ENCODE data around the gene SLC17A9.

The SLC17A9 gene, protein sequence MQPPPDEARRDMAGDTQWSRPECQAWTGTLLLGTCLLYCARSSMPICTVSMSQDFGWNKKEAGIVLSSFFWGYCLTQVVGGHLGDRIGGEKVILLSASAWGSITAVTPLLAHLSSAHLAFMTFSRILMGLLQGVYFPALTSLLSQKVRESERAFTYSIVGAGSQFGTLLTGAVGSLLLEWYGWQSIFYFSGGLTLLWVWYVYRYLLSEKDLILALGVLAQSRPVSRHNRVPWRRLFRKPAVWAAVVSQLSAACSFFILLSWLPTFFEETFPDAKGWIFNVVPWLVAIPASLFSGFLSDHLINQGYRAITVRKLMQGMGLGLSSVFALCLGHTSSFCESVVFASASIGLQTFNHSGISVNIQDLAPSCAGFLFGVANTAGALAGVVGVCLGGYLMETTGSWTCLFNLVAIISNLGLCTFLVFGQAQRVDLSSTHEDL

DNA sequence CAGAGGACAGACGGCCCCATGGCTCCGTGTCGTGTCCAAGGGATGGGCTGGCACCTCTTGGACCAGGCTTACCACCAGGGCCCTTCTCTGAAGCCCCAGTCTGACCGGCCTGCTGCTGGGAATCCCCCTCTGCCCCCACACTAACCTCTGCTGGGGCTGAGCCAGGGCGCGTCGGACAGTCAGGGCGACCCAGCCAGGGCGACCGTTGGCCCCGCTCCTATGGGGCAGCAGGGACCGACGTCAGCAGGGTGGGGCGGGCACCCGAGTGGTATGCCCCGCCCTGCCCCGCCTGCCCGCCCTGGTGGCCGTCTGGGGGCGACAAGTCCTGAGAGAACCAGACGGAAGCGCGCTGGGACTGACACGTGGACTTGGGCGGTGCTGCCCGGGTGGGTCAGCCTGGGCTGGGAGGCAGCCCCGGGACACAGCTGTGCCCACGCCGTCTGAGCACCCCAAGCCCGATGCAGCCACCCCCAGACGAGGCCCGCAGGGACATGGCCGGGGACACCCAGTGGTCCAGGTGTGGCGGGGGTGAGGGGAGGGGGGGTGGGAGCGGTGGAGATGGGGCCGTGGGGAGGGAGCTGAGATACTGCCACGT lies at the start of gene SLC17A9:
TSS of gene SLC17A9 (plus strand) at position 337 of the 595 bp plus-strand sequence. CDS start at position 459, 122 bp downstream.
- DNase-seq = peak; percentile 67

DNA sequence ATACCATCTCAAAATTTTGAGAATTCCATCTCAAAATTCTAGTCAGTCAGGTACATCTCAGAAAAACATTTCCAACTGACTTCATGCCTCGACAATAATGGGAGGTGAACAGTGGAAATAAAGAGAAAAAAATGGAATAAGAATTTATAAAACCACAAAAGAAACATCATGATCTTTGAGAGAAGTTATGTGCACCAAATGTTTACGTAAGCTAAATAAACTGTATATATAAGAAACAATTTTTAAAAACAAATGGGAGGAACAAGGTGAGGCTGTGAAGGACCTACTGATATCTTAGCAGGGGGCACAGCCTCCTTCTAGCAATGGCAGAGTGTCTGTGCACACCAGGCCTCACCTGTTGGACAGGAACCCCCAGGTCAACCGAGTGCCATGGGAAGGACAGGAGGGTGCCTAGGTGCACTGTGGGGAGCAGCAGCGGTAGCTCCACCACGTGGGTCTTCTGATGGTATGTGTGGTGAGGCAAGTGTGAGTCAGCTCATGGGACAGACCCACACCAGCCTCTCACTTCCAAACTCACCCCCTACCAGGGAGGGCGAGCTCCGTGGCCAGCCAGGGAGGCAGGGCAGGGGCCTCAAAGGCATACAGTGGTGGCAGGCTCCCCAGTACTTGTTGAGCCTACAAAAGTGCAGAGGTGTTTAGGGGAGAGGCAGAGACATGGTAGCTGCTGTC lies 49.4 kb upstream of the SLC17A9 start:
- DNase-seq = no peak

DNA sequence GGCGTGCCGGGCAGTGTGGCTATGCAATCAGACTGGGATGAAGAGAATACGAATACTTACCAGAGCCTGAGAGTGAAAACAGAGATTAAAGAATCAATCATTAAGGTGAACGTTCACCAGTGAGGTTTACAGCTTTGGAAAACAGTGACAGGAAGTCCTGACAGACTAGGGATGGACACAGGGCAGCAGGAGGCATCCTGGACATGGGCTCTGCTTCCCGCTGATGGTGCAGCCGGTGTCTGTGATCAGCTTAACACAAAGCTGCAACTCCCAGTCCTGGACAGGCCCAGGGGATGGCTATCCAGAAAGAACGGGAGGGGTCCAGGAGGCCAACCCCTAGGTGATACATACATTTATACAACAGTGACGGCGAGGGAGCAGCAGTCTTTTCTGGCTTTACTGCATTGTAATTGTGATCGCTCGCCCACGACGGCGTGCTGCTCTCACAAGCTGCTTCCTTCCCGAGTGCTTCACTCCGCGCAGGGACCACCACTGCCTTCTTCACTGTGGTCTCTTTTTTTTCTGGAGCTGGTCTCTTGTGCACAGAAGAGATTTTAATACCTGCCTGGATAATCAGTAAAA lies 46.9 kb upstream of the SLC17A9 start:
- no peak for DNase-seq

DNA sequence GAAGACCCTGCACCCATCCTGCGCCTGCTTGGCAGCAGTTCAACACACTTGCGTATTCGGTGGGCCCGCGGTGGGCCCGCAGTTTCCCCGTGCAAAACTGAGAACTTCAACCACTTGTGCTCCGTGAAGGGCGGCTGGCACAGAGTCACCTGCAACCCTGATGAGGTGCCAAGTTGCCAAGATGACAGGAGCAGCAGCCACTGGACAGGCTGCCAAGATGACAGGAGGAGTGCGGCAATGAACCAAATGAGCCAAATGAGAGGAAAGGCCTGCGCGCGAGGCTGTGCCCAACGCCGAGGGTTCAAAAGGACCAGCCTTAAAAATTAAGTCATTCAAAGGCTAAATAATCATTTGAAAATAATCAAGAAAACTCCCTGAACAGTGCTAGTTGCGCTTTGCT lies 46.3 kb upstream of the SLC17A9 start:
- DNase-seq = no peak

DNA sequence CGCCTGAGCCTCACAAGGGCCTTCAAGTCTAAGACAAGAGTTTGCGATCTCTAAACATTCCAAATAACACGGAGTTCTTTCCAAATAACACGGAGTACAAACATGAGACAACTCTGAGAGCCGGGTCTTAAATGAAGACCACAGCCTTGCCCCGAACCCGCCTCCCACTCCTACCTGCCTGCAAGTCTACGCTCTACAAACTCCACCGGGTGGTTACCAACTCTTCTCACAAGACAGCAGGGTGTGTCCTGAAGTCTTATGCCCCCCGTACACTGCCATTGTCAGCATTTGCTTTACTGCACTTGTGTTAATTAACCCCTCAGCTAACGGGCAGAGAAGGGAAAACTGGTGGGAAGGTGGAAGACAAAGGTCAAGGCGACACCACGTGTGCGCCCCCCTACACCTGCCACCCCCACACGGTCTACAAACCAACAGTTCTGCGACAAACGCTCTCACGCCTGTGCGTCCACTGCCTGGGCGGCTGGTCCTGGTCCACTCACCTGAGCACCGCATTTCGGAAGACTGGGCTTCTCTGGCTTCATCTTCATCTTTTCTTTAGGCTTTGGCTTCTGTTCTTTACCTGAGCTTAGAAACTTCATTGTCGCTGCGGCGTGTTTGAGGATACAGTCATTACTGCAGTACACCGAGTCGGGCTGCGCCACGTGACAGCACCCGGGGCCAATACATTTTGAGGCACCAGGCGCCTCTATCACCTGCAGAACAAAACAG lies 45.7 kb upstream of the SLC17A9 start:
- DNase-seq = no peak

DNA sequence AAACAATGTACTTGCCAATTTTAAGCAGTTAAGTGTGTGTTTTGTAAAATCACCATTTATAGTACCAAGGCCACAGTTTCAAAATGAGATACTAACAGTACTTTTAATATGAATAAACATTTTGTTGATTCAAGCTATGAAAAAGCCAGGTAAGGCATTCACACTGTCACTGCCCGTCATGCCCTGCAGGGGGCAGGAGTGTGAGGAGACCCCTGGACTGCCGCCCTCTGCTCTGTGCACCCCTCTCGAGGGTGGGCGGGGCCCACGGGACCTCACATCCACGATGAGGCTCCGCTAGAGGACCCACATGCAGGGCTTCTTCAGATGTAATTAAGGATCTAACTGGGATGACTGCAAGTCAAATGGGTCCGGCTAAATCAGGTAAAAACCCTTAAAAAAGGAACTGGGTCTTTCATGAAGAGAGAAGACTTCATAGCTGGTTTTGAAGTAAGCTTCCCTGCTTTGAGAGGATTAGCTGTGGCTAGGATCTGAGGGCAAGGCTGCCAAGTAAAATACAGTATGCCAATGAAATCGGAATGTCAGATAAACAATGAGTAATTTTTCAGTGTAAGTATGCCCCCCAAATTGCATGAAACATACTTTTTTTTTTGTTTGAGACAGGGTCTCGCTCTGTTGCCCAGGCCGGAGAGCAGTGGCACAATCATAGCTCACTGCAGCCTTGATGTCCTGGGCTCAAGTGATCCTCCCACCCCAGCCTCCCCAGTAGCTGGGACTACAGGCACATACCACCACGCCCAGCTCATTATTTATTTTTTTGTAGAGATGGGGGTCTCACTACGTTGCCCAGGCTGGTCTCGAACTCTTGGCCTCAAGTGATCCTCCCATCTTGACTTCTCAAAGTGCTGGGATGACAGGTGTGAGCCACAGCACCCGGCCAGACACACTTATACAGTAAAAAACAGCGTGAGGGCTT lies 44.9 kb upstream of the SLC17A9 start:
- DNase-seq = no peak

DNA sequence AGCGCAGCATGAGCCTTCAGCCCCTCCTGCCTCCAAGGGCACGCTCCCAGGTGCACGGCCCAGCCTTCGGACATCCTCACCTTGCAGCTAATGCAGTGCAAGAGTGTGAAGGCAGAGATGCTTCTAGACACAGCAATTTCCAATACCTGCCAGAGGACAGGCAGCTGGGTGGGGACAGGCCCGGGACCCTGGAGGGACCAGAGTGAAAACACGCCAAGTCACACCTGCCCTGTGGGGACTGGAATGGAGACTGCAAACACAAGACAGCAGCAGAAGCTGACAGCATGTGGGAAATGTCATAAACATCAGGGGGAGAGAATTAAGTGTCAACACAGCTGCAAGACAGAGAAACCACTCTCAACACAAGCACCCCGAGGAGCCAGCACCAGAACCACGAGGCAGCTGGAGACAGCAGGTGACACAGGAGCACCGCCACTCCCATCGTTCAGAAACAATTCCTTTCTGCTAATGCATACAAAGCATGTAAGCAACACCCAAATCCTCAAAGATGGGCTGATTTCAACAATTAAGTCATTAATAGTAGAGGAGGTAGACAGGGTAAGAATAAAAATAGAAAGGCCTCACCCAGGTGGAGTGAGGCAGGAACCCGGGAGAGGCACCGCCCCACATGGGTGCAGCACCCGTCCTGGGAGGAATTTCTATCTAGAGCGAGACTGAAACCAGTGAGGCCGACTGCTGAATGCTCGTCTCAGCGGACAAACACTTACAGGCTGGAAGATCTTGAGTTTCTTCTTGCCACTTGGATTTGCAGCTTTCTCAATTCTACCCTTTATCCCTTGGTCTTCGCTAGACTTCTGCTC lies 43.3 kb upstream of the SLC17A9 start:
- no peak for DNase-seq

DNA sequence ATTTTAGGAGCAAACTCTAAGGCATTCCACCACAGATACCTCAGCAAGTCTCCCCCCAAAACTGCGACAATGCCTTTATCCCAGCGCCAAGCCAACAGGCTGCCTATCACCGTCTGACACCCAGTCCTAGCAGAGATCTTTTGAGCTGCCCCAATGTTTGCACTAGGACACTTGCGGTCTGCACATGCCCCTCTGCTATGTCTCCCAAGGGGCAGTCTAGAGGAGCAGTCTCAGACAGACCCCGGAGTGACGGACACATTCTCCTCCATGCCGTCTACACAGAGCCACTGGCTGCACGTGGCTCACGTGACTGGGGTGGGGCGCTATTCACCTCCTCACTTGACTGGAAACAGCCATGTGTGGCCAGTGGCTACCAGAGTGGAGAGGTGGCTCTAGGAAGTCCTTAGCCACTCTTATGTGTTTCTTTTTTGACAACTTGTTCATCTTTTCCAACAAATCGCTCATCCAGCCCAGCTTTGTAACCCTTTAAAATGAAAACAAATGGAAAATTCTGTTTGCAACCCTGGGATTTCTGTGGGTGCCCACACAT lies 42.2 kb upstream of the SLC17A9 start:
- DNase-seq = no peak

DNA sequence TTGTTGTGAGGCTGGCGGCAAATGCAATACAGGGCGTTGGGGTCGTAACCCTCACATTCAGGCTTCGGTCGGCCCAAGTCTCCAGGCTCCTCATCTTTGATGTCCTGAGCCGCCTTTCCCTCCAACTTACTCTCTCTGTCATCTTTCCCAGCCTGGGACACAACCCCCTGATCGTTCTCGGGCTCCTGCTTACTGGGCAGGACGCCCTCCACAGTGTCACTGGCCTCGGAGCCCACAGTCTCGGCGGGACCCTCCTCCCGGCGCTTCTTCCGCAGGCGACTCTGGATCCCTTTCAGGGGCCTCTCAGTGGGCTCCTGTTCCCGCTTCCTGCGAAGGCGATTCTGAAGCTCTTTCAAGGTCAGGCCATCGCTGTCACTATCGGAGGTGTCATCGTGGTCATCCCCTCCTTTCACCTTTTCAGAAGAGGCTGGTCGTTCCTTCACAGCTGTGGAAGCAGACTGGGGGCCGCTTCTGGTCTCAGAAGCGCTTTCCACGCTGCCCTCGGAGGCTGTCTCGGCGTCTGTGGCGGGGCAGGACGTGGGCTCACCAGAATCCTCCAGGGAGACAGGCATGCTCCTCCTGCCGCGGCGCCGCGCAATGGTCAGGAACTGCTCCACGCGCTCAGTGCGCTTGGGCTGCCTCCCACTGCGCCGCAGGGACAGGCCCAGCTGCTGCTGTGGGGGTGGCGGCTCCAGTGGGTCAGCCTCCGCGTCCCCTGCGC lies 41.6 kb upstream of the SLC17A9 start:
- no peak for DNase-seq

DNA sequence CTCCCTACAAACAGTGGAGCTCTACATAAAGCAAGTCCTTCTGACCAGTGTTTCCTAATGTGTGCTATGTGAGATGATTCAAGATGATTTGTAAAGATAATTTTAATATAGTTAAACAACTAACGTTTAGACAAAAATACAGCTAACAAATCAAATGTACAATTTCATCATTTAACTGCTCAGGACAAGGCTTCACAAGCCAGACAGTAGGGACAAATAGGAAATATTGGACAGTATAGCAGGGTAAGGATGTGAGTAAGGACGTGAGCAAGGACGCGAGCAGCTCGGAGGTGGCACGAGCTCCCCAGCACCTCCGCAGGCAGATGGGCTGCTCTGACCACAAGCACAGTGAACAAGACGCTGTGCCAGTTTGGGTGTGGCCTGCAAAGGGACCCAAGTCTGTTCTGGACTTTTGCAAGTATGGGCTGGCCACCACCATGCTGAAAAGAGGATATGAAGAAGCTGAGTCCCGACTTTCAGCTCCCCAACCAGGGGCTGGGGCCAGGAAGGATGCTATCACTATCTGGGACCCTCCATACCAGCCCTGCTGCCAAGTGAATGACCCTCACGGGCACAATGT lies 40.7 kb upstream of the SLC17A9 start:
- DNase-seq = no peak

DNA sequence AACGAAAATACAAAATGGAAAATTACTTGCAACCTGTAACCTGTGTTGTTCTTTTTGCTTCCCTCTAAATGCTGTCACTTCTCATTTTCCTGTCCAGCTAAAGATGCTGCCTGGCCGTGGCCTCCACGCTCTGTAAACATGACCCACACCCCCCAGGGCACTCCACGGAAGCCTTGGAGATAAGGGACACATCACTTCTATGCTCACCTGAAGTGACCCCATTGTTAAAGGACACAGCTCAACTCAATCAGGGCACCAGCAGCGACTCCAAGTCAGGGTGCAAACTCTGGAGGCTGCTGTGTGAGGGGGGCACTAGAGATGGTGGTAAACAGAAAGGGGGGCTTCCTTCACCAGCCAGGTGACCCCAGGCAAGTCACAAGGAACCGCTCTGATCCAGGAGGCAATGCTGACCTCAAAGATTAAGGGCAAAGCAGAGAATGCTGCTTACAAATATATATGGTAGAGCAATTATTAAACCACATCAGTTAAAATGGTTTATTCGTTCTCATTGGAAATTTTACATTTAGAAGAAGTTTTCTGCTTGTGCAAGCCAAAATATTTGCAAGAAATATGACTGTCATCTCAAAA lies 39.4 kb upstream of the SLC17A9 start:
- no peak for DNase-seq

DNA sequence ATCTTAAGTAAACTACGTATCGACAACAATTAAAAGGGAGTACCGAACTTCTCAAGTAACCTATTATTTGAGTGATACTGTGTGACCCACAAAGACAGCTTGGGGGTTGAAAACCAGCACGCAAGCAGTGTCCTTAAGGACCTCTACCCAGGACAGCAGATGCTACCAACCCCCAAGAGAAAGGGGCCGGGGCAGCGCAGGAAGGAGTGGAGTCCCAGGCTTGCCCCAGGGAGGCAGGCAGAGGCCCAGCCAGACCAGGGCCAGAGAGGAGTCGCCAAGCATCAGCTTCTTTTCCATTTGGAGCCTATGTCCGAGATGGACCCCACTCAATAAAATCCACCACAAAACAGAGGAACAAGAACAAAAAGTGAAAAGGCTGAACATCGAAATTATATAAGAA lies 38.1 kb upstream of the SLC17A9 start:
- DNase-seq = no peak

DNA sequence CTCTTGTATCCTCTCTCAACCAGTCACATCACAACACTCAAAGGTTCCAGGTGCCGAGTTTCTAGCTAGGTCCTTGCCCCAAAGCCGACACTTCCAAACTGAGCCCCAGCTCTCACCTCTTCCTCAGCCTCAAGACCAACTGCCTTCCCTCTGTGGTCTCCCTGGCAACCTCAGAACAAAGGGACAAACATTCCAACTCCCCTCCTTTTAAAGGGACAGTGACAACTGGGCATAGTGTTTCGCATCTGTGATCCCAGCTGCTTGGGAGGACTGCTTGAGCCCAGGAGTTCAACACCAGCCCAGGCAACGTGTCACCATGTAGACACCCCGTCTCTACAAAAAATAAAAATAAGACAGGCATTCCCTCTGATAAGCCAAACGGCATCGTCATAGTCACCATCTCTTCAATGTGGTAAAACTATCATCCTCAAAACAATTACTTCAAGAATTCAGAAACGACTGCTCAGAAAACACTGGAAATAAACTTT lies 37.5 kb upstream of the SLC17A9 start:
- DNase-seq = peak; percentile 58

DNA sequence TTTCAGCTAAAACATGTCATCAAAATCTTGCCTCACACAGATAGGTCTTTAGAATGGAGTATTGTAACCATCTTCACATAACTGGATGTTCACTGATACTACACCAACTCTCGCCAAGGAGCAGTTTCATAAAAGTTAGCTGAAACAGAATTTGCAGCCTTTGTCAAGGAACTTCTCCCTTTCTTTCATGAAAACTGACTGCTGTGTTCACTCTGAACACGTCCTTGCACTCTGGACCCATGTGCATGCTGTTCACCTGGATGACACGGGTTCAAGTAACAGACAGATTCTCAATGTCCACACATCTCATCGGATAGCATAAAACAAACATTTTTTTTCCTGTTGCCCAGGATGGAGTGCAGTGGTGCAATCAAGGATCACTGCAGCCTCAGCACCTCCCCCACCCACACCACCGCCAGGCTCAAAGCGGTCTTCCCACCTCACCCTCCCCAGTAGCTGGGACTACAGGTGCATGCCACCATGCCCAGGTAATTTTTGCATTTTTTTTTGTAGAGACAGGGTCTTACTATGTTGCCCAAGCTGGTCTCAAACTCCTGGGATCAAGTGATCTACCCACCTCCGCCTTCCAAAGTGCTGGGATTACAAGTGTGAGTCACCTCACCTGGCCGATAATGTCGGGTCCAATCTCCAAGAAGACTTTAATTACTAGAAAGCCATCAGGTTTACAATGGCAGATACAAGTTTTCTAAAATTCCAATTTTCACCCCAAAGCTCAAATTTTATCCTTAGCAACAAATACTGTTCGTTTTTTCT lies 35.6 kb upstream of the SLC17A9 start:
- no peak for DNase-seq

DNA sequence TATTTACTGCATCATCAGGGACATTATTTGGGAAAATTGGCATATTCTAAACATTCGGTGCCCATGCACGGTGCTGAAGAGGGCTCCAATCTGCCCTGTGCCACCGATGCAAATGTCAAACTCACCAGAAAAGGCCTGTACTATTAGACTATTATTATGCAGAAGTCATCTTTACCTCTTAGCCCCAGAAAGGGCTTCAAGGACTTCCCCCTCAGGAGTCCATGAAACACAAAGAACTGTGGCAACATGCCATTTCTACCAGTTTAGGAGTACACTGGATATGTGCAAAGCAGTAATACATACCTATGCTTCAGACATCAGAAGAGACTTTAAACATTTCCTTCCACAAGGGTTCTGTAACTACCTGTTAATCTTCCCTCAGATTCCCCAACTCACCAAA lies 34.8 kb upstream of the SLC17A9 start:
- DNase-seq = no peak

DNA sequence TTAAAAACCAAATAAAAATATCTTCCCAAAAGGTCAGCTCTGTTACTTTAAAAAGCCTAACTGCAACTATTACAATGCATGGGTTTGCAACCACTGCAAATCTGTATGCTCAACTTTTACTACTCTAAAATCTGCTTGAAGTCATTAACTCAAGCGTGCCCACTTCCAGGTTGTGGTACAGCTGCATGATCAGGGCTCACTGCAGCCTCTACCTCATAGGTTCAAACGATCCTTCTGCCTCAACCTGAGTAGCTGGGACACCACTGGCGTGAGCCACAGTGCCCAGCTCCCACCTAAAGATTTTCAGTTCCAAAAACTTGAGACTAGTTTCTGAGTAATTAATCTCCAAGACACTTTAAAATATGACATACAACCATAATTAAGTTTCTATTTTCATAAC lies 34.4 kb upstream of the SLC17A9 start:
- DNase-seq = no peak

DNA sequence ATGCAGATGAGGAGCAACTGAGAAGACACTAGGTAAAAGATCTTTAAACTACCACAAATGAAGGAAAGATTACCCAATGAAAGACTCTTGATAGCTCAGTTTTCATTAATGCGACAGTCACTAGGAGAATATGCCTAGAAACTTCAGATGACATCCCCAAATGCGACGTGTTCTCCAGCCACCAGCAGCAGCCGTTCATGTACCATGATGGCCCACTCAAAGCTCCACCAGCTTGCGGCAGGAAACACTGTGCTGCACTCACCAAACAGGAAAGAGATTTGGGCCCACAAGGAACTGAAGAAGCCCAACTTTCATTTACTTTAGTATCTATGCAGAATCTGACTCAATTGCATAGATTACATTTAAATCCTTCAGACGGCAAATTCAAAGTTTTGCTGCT lies 33.7 kb upstream of the SLC17A9 start:
- DNase-seq = no peak

DNA sequence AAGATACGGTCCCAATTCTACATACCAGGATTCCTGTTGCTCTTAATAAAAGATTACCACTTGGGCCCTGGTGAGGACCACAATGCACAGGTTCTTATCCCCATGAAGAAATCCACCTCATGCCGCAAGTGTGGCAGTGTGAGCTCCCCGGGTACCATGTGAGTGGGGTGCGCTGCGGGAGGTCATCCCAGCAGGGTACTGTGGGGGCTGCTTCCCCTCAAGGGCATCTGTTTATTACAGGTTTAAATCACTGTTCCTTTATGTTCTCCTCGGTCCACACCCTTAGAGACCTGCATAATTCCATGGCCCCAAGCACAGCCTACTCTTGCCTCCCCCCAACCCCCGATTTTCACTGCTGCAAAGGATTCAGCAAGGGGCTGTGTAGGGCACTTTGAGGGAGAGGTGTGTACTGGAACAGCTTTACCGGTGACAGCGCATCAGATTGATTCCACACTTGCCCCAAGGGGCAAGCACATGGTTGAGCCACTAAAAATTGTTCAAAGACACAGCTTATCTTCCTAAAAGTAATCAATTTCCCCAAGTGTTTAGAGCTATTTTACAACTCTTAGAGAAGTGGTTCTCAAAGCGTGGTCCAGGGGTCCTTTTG lies 32.4 kb upstream of the SLC17A9 start:
- DNase-seq = no peak

Measured in right hindlimb (tissue), 1 donor.